Suppressor macrophage treated with lipopolysaccharide for 1 hour (primary cell): ENCODE results near the gene SNX3.
"Not testable (repeated sequence)": the region's sequence is repeated elsewhere in the genome, so short reads cannot be mapped to it uniquely, and the experiment has no call there.

Experiments
- DNase-seq, 3 donors: peaks; one replicate each; pipeline ENCODE4 v3.0.0-alpha.2; 2020 to 2022

SNX3 gene

DNA sequence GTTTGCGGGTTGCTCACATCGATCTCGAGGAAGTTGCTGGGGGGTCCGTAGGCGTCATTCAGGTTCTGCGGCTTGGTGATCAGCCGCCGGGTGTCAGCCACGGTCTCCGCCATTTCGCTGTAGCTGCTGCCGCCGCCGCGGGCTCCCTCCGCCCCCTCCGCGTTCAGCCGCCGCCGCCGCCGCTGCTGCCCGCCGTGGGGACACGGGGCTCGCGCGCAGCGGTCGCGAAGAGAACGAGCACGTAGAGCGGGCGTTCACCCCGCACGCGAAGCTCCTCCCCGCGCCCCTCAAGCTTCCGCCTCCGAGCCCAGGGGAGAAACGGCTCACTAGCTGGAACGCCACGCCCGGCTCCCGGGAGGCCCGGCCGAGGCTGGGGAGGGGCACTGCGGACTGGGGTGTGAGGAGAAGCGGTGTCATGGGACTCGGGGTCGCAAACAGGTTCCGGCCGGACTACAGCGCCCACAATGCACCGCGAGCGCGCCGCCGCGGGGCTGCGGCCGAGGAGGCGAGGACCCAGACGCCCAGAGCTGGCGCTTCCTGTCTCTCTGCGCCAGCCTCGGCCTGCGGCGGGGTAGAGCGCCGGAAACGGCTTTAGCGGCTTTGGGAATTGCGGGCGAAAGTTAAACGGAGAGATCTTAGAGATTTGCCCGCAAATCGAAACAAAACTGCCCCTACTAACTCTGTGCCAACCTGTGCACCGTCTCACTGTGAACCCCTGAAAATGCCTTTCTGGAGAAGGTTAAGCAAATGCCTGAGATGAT, at the start of gene SNX3:
TSS of gene SNX3 (minus strand) at position 232 of the 761 bp plus-strand sequence. CDS start at position 113, 119 bp downstream.
- peak; percentile 96 to 97 (median 96) for DNase-seq

DNA sequence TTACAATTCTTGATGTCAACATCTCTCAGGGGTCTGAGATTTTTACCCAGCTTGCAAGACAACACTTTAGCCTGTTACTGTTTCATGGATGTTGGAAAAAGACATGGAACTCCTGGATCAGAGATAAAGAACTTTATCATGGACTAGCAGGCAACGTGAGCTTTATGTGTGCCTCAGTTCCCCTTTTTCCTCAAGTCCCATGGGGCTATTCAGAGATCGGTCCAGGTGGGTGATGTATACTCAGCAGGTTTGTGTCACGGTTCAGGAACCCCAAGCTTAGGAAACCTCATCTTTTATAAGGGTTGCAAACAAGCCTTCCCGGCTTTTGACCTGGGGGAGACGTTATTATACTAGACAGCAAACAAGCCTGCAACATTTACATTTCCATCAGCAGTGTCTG, 49.0 kb upstream of the SNX3 start:
- no peak for DNase-seq

DNA sequence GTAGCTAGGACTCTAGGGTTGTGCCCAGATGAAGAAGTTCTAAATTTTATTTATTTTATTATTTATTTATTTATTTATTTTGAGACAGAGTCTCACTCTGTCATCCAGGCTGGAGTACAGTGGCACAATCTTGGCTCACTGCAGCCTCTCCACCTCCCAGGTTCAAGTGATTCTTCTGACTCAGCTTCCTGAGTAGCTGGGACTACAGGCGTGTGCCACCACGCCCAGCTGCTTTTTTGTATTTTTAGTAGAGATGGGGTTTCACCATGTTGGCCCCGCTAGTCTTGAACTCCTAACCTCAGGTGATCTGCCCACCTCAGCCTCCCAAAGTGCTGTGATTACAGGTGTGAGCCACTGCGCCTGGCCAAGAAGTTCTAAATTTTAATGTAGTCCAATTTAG, 47.8 kb upstream of the SNX3 start:
- DNase-seq: not testable (repeated sequence)

DNA sequence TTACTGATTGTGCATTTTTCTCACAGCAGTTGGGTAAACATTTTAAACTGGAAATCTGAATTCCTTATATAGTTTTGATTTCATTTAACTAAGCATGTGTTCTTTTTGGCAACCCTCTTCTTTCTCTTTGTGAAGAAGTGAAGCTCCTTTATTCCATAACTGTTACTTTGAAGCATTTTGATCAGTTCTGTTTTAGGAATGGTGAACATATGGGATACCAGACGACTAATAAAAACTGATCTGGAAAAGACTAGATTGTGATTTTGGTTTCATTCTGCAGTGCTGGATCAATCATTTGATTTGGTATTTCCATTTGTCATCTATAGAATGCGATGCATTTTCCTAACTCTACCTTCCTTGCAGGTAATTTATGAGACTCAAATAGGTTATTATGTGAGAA, 43.8 kb upstream of the SNX3 start:
- DNase-seq: no peak

DNA sequence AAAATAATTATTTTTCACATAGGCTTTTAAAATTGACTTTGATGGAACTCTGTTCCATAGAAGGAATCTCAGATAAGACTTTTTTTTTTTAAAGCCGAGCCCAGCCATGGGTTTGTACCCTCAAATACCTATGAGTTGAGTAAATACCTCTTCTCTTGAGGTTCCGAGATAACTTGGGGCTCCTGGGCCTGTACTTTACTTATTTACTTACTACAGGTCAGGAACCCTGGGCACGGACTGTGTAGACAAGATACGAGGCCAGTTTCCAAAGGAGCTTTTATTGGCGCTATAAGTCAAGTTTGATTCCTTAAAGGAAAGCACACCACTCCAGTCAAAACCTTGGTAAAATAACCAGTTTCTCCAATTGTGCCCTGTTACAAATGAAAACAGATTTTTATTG, 41.5 kb upstream of the SNX3 start:
- DNase-seq: no peak

DNA sequence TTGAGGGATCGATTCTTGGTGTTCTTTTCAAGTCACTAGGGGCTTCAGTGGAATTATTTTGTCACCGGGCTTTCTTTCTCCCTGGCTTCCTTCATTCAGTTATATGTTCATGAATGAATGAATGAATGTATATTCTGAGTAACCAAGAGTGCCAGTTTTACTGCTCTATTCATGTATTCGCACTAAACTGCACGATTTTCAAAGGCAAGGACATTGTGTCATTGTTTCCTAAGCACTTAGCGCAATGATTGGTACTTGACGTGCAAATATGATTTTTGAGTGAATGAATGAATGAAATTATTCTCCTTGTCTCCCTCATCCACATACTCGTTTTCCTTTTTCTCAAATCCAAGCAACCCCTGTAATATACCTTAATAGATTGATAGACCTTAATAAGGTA, 34.8 kb upstream of the SNX3 start:
- DNase-seq: no peak

DNA sequence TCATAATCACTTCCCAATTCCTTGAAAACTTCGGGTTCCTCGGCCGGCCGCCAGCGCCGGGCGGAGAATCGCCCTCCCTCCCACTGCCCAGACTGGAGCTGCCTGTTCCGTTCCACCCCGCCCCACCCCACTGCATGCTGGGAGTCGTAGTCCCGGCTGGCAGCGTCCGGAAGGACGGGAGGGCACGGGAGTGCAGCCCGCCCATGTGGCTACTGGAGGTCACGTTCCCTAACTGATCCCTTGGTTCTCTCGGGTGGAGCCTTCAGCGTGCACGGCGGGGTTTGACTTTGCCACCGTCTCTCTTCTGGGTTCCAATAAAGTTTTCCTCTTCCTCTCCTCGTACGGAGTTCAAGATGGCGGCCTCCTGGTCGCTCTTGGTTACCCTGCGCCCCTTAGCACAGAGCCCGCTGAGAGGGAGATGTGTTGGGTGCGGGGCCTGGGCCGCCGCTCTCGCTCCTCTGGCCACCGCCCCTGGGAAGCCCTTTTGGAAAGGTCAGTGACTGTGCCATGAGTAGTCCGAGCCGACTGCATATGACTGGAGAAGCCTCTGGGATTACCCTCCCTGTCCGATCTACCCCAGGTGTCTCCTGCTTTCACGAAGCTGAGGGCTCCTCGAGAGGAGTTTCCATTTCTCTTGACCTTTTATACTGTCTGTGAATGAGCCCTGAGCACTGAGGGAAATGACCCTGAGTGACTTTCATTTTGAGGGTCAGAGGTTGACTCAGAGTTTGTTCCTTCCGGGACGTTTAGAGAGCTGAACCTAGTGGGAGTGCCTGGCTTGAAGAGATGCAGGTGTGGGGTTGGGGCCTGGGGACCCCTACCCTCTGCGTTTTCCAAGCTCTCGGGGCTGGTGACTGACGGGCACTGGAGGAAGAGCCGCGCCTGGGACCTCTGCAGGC, 34.1 kb upstream of the SNX3 start, which contains the start of gene AFG1L:
TSS of gene AFG1L (plus strand) at position 328 of the 899 bp plus-strand sequence. CDS start at position 354, 26 bp downstream.
- peak; percentile 83 to 95 (median 90) for DNase-seq

DNA sequence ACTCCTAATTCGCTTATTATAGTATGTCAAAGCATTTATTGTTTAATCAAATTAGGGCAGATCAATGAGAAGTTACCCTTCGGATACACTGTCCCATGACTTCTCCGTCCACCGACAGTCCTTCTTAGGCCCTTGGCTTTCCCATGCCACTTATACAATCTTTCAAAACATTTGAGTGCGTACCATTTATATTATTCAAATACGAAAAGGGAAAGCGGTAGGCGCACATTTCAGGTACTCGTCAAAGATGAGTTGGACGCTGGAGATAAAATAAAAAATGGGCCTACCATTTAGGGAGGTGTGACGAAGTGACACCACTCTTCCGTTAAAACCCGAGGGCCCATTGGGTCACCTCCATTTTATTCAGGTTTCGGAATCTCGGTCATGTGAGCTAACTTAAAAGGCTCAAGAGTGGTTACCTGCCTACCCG, 33.5 kb upstream of the SNX3 start:
- no peak for DNase-seq

DNA sequence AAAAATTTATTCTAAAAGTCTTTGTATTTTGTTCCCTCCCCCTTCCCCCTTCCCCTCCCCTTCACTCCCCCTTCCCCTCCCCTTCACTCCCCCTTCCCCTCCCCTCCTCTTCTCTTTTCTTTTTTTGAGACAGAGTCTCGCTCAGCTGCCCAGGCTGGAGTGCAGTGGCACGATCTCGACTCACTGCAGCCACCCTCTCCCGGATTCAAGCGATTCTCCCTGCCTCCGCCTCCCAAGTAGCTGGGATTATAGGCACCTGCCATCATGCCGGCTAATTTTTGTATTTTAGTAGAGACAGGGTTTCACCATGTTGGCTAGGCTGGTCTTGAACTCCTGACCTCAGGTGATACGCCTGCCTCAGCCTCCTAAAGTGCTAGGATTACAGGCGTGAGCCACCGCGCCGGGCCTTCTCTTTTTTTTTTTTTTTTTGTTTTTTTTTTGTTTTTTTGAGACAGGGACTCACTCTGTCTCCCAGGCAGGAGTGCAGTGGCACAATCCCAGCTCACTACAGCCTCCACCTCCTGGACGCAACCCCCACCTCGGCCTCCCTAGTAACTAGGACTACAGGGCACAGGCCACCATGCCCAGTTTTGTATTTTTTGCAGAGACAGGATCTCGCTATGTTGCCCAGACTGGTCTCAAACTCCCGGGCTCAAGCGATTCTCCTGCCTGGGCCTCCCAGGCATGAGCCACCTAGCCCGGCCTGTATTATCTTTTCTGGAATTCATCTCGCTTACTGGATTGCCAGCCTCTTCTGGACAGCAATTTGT, 32.9 kb upstream of the SNX3 start:
- no peak for DNase-seq

DNA sequence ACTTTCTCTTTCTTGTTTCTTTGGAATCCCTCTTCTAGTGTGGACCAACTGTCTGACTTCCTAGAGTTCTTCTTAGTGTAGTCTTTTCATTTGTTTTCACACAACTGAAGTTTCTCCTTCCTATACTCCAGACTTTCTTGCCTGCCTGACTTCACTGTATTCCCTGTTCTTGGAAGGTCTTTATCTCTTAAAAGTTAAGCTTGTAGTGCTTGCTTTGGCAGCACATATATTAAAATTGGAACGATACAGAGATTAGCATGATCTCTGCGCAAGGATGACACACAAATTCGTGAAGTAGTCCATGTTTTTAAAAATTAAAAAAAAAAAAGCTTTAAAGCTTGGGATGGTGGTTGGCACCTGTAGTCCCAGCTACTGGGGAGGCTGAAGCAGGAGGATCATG, 31.7 kb upstream of the SNX3 start:
- not testable (repeated sequence) for DNase-seq

DNA sequence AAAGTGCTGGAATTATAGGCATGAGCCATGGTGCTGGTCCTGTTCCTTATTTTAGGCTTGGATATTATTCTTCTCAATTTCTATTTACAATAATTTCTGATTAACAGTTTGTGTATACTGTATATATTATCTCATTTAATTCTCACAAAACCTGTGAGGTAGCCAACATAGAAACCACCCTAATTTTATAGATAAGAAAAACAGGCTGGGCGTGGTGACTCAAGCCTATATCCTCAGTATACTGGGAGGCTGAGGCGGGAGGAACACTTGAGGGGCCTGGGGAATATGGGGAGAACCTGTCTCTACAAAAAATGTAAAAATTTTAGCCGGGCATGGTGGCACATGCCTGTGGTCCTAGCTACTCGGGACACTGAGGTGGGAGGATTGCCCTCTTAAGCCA, 30.3 kb upstream of the SNX3 start:
- no peak for DNase-seq

DNA sequence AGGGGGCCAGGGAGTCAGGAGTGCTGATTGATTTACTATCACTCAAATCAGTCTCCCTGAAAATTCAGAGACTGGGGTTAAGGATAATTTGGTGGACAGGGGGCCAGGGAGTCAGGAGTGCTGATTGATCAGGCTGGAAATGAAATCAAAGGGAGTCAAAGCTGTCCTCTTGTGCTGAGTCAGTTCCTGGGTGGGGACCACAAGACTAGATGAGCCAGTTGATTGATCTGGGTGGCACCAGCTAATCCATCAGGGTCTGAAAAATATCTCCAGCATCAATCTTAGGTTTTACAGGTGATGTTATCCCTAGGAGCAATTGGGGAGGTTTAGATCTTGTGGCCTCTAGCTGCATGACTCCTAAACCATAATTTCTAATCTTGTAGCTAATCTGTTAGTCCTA, 27.9 kb upstream of the SNX3 start:
- DNase-seq: no peak

DNA sequence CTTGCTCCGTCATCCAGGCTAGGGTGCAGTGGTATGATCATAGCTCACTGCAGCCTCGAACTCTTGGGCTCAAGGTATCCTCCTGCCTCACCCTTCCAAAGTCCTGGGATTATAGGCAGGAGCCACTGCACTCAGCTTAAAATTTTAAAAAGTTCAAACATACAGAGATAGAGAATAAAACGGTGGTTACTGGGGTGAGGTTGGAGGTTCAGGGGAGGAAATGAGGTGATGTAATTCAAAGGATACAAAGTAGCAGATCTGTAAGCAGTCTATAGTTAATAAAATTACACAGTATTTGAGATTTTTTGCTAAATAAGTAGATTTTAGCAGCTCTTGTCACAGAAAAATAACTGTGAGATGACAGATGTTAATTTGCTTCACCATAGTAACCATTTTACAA, 26.5 kb upstream of the SNX3 start:
- no peak for DNase-seq

DNA sequence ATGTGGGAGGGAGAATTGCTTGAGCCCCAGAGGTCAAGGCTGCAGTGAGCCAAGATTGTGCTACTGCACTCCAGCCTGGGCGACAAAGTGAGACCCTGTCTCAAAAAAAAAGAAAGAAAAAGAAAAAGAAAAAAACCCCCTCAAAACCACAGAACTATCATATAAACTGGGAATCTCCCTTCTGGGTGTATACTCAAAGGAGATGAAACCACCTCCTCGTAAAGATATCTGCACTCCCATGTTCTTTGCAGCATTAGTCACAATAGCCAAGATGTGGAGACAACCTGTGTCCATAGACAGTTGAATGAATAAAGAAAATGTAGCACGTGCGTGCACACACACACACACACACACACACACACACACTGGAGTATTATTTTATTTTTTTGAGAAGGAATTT, 25.5 kb upstream of the SNX3 start:
- no peak for DNase-seq

DNA sequence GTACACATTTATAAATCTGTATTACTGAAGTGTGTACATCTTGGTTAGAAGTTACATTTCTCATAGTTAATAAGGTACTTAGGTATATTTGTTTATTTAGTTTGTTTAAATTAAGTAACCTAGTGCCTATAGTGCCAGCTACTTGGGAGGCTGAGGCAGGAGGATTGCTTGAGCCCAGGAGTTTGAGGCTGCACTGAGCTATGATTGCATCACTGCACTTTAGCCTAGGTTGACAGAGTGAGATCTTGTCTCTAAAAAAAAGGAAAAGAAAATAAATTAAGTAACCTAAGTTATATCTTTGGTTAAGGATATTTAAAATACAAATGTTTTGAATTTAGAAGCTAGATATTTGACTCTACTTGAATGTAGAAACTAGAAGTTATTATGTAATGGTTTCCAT, 24.5 kb upstream of the SNX3 start:
- no peak for DNase-seq

DNA sequence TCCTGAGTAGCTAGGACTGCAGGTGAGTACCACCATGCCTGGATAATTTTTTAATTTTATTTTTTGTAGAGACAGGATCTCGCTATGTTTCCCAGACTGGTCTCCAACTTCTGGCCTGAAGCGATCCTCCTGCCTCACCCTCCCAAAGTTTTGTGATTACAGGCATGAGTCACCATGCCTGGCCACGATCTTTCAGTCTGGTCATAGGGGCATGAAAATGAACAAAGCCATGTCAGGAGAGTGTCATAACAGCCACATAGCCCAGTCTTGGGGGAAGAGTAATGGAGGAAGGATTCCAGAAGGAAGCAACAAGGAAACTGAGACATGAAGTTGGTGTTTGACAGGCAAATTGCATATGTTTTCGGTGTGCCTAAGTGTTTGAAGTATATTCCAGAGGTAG, 17.0 kb upstream of the SNX3 start:
- no peak for DNase-seq

DNA sequence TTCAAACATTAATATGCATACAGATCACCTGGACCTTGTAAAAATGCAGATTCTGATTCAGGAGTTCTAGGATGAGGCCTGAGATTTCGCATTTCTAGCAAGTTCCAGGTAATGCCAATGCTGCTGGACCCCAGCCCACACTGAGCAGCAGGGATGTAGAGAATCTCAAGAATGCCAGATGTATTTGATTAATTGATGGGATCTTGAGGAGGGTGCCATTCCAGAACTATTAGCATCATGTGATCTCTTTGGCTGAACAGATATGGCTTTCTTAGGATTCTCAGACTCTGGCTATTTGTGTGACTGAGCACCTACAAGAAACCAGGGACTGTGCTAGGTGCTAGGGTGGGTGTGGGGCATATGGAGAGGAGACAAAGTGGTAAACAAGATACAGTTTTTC, 16.5 kb upstream of the SNX3 start:
- DNase-seq: no peak

DNA sequence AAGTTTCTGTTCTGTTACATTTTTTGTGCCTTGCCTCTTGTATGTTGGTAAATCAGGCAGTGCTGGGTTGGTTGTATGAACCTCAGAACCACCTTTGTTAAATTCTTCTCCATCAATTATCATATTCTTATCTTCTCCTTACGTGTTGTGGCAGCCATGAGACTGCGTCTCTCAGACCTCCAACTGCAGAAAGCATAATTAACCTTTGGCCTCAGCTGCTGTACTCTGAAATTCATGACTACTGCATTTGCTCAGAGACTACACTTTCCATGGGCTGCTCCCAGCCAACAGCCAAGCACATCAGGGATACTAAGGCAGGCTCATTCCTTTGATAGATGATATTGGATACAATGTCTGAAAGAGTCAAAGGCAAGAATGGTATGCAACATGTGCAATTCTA, 15.1 kb upstream of the SNX3 start:
- no peak for DNase-seq

DNA sequence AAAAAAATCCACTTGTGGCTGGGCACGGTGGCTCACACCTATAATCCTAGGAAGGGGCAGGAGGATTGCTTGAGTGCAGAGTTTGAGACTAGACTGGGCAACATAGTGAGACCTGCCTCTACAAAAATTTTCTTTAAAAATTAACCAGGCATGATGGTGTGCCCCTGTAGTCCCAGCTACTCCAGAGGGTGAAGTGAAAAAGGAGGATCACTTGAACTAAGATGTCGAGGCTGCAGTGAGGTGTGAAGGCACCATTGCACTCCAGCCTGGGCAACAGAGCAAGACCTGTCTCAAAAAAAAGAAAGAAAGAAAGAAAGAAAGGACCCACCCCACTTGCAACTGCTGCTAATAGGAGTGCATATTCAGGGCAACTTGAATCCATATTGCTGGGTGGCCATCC, 13.7 kb upstream of the SNX3 start:
- DNase-seq: no peak

DNA sequence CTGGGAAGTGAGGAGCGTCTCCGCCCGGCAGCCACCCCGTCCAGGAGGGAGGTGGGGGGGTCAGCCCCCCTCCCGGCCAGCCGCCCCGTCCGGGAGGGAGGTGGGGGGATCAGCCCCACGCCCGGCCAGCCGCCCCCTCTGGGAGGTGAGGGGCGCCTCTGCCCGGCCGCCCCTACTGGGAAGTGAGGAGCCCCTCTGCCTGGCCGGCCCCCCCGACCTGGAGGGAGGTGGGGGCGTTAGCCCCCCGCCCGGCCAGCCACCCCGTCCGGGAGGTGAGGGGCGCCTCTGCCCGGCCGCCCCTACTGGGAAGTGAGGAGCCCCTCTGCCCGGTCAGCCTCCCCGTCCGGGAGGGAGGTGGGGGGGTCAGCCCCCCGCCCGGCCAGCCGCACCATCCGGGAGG, 9.1 kb upstream of the SNX3 start:
- not testable (repeated sequence) for DNase-seq

DNA sequence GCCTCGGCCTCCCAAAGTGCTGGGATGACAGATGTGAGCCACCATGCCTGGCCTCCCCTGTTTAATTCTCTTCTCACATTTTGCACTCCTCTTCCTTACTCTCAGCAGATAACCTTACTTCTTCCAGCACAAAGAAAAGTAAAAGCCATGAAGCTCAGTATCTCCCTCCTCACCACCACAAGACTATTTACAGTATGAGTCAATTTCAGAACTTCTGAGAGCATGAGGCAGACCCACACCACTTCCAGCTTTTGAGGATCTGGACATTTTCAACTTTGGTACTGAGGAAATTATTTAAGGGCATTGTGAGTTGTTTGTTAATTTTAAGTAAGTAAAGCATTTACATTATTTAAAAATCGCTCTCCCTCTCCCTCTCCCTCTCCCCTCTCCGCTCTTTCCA, 8.0 kb upstream of the SNX3 start:
- DNase-seq: no peak

DNA sequence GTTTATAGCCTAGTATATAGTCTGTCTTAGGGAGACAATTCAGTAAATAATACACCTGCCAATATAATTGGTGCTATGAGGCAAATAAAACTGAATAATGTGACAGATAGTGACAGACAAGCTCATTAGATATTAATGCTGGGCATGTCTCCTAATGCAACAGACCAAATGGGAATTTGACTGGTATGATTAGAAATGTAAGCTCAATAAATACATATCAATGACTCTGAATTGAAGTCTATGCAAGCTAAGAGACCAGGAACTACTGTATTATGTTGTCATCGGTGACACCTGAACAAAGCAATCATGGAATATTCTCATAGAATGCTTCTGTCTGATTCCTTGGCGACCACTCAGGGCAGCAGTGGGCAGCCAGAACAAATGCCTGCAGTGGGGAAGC, 2.5 kb upstream of the SNX3 start:
- no peak for DNase-seq

DNA sequence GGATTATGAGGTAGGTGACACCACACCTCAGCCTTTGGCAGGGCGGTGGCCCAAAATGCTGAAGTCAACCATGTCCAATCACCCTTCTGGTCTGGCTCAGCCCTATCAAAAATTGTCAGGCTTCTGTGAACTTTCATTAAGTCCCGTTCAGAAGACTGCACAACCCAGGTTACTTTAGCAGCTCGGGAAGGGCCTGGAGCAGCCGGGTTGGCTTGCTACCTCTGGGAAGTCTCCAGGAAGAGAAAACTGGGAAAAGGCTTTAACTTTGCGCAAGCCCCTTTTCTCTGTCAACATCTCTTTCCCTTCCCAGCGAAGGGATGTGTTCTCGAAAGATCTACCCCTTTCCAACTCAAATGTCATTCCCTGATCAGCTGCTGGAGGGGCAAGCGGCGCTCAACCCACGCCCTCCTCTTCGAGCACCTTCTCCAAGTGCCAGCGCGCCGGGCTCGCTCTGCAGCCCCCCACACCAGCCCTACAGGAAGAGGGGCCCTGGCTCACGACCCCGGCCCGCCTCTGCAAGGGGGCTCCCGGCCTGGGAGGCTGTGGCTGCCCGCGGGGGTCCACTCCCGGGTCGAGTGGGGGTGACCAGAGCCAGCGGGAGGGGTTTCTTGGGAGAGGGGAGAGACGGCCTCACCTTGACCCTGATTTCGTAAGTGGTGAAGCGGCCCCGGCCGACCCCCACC, 573 bp downstream of the SNX3 start:
- peak; percentile 46 to 48 (median 46) for DNase-seq
